Stimulated activated CD8-positive, alpha-beta memory T cell treated with anti-CD3 and anti-CD28 coated beads, Interleukin-4, amount 100 ng/mL, for 48 hours (primary cell): ENCODE measurements around the gene CDK6.
"Not testable (repeated sequence)": the region's sequence is repeated elsewhere in the genome, so short reads cannot be mapped to it uniquely, and the experiment has no call there.

Experiments
- DNase-seq: peaks from one replicate; pipeline ENCODE4 v3.0.0-alpha.2; 2020

CDK6 gene

DNA sequence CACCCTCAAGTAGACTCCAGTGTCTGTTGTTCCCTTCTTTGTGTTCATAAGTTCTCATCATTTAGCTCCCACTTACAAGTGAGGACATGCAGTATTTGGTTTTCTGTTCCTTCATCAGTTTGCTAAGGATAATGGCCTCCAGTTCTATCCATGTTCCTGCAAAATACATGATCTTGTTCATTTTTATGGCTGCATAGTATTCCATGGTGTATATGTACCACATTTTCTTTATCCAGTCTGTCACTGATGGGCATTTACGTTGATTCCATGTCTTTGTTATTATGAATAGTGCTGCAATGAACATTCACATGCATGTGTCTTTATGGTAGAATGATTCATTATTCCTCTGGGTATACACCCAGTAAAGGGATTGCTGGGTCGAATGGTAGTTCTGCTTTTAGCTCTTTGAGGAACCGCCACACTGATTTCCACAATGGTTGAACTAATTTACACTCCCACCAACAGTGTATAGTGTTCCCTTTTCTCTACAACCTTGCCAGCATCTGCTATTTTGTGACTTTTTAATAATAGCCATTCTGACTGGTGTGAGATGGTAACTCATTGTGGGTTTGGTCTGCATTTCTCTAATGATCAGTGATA is 79.0 kb downstream of the CDK6 start:
- not testable (repeated sequence) for DNase-seq

DNA sequence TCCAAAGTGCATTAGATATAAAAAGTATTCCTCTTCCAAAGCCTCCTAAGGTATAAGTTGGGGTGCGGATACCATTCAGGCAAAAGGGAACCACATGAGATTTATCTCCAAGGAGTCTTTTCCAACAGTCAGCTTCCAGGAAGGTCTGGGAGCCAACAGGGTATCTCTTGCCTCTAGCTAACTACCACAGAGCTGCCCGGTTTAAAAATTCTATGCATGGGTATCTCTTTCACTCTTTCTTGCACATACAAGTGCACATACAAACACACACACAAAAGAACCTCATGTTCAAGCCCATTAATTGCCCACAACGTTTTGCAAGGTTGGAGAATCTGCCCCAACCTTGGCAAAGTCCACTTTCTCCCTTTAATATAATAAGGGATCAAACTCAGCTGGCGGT is 80.7 kb downstream of the CDK6 start:
- DNase-seq: no peak

DNA sequence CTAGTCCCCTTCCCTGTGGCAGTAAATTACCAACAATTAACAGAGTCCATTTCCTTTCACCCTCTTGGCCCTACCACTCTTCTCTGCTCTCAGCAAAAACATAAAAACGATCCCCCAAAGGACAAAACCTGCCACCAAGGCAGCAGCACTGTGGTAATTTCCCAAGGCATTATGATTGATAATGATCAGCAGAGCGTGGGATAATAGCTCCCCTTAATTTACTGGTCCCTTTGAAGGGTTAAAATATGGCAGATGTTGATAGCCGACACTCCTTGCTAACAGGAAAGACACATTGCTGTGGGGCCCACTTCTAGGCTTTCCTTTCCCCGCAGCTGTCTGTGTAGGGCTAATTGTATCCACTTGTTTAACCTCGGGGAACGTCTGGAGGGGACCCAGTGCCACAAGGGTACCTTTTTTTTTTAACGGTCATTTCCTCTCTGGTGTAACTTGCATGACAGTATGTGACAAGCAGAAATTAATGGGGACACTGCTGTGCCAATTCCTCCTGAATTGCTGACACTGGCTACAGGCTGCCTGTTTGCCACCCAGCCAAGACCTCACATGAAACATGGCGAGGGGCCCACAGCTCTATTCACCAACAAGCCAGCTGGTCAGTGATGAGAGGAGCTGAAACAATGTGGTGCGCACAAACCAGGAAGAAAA is 81.3 kb downstream of the CDK6 start:
- no peak for DNase-seq

DNA sequence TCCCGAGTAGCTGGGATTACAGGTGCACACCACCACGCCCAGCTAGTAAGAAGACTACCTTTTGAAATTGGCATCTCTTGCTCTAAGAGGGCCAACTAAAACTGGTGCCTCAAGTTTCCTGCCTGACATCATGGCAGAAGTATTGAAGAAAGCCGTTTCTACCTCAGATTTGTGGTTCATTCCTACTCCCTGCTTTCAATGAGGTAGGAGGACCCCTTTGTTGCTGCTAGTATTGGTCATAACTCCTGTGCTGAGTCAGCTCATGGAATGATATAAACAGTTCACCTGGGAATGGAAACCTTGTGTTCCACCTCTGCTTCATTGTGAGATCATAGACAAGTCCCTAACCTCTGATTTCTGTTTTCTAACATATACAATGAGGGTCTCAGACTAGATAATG is 82.8 kb downstream of the CDK6 start:
- no peak for DNase-seq

DNA sequence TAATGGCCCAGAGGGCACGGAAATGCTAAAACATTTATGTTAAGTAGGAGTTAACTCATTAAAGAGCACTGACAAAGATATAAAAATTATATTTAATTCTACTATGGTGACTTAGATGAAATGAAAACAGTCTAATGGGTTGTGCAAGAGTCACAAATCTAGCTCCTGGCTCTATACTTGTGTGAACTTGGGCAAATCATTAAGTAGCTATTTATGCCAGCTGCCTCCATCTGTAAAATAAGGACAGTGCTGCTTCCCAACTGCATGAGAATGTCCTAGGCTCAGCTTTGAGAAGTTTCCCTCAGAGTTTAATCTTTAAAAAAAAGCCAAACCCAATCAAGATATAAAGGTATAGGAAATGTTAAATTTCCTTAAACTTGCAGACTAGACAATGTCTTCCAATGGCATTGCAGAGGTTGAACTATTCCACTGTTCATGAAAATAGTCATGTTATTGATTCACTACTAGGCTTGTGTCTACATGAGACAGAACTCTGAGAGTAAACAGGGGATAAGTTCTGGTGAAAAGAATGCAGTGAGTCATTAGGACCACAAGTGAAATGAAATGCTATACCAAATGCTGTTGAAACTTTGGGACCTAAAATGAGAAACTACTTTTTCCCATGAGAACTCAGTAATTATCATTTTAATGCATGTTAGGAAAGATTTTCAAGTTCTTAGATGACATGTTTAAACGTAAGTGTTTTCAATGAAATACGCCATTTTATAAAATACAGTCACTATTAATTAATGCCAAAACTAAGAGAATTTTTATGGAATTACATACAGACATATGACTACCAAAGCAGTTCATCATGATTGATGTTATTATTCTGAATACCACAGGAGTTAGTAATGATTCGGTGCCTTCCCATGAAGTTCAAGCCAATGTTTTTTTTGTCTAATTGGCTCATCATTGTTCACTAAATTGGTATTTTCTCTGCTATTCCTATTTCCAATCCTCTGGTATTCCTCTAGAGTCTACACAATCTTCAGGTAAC is 84.2 kb downstream of the CDK6 start:
- no peak for DNase-seq

DNA sequence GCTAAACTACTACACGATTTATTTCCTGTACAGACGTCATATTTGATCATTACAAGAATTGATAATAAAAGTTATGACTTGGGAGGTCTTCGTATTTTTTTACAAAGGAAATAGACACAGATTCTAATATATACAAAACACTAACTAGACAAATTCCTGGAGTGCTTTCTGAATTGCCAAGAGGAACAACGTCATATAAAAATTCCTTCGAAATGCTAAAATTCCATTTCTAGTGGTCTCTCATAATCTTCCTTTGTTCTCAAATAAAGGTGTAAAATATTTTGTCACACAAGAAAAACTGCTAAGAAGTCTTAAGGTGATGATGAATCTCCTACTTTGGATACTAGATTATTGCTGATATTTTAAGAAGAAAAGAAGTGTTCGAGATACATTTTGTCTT is 85.4 kb downstream of the CDK6 start:
- DNase-seq: no peak

DNA sequence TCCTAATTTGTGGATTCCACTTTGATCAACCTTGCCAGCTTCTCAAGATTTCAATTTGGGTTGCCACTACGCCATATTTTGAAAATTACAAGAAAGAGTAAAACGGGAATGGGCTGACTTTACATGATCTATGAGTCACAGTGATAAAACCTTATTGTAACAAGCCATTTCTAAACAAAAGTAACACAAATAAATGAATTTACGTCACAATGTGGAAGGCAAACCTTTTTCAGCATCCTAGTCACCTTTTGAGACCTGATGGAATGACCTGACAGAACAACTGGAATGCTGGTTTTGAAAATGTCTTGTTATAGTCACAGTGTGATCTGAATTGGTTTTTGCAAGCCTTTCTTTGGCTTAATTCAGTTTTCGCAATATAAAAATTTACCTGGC is 85.9 kb downstream of the CDK6 start:
- DNase-seq: no peak

DNA sequence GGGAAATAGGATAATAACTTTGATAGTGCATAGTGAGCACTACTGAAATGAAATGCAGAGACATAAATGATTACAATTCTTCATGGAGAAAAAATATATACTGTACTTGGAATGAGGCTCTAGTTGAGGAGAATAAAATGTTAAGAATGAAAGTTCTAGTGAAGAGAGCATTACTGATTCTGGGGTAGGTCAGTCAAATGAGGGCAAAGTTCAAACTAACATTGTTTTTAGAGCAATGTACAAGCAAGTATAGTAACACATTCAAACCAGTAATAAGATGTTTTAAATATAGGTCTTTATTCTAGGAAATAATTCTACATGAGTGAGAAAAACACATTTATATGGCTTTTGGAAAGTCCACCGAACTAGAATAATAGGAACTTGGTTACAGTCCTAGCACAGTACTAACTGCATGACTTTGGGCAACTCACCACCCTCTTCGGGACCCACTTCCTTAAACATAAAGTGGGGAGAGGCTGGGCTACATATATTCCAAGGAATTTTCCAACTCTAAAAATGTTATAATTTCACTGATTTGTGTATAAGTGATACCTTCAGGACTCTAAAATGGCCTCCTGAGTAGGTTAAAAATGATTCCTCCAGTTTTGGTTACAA is 86.4 kb downstream of the CDK6 start:
- no peak for DNase-seq

DNA sequence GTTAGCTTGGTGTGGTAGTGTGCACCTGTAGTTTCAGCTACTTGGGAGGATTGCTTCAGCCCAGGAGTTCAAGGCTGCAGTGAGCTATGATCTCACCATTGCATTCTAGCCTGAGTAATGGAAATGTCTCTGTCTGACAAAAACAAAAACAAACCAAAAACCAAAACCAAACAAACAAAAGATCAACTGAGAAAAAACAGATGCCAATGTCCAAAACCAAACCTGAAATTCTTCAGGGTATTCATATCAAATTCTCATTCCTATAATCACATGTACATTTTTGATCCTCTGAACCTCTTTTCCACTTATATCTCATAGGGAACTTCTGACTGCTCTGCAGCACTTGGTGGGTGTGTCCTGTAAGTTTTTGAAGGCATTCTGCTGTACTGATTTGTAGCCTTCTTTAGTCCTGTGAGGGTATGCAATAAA is 87.0 kb downstream of the CDK6 start:
- DNase-seq: no peak

DNA sequence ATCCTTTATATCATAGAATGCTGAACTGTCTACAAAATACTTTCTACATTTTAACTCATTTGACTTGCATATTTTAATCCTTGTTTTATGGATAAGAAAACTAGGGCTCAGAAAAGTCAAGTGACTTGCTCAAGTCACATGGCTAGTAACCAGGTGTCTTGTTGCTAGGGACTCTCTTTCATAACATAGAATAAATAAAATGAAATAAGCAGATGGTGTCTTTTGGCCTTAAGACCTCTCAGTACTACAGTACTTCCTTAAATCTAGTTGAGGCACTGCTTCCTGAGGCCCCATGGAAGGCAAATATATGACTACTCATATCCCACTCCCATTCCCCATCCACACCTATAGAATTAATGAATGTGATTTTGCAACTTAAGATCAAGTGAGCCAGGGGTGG is 87.9 kb downstream of the CDK6 start:
- no peak for DNase-seq

DNA sequence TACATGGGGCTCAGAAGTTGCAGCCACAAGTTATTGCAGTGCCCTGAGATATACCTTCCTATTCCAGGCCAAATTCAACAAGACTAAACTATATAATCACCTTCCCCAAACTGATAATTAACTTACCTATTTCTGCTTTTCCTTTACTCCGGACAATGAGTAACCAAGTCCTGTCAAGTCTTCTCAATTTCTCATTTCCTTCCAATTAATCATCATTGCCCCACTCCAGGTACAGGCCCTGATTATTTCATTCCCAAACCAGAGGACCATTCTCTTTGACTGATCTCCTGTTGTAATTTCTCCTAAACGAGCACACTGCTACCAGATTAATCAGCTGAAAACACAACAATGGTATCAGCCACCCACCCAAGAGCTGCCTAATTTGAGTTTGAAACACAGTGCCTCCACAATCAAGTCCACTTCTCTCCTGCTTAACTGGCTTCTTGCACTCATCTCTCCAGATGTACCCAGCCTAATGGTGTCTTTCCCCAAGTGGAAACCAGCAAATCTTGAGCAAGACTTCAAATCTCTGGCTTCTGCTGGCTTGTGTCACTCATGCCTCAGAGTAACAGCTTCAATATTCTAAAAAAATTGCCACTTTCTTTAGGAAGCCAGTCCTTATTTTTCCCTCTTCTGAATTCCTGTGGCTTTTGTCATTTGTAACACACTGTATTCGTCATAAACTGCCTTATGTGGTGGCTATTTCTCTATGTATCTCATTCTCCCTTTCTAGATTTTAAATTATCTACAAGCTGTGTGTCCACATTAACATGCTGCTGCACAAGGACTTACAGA is 89.1 kb downstream of the CDK6 start:
- DNase-seq: no peak

DNA sequence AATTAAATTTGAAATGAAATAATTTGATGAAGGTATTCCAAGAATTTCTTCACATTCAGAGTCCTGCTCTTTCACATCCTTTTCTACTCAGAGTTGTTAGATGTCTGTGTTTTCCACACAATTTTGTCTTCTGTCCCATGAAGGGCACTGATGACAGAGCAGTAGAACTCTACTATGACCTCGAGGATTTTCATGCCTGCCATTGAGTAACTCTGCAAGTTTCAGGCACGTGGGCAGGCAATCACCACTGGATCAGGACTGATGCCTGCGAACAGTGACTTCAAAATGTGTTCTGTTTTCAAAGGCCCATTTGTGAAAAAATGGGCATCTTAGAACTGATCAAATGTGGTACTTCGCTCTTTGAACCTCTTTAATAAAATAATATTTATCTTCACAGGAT is 91.1 kb downstream of the CDK6 start:
- DNase-seq: no peak

DNA sequence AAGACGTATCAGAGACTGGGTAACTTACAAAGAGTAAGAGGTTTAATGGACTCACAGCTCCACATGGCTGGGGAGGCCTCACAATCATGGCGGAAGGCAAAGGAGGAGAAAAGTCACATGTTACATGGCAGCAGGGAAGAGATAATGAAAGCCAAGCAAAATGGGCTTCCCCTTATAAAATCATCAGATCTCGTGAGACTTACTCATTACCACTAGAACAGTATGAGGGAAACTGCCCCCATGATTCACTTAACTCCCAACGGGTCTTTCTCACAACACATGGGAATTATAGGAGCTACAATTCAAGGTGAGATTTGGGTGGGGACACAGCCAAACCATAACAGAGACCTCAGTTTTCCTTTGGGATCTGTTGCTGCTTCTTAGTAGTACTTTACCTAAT is 92.2 kb downstream of the CDK6 start:
- DNase-seq: not testable (repeated sequence)

DNA sequence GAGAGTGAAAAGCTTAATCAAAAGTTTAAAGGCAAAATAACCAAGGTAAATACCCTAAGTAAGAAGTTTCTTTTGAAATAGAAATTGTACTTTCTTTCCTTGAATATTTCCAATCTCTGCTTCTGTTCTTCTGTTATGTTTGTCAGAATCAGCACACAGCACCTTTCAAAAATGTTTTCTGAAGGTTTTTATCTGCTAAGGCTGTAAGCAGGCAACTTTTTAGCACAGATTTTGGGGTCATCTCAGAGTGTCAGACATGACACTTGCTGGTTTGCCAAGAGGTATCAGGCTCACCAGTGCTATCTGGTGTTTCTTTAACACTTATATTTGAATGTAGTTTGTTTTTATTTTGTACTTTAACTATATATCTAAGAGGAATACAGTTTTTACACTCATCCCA is 94.2 kb downstream of the CDK6 start:
- no peak for DNase-seq

DNA sequence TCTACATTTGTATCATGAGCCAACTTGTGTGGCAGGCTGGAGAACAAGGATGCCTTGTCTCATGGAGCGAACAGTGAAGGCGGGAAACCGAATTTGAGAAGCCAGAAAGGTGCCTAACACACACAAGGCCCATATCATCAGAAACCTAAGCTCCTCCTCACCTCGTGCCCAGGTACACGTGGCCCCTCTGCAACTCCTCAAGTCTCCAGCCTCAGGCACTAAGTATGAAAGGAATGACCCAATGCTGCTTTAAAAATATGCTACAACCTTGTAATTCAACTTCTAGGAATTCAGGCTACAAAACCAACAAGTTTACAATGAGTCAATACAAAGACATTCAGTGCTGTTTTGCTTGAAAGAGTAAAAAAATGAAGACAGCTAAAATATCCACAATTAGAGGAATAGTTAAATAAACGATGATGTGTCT is 95.7 kb downstream of the CDK6 start:
- DNase-seq: no peak

DNA sequence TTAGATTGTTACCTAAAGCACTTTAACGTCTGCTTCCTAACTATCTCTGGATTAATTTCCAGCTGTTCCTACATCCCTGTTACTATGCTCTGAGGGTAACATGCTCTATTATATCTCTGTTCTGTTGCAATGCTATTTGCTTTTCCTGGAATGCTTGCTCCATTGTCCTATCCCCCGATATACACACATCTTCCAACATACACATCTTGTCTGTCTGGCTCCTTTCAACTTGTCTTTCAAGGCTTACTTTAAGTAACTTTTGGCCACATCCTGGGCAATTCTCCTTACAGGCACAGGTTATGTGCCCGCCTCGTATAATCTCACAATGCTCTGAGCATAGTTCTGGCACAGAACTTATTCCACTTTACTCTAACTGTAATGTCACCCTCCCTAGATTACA is 96.2 kb downstream of the CDK6 start:
- DNase-seq: no peak

DNA sequence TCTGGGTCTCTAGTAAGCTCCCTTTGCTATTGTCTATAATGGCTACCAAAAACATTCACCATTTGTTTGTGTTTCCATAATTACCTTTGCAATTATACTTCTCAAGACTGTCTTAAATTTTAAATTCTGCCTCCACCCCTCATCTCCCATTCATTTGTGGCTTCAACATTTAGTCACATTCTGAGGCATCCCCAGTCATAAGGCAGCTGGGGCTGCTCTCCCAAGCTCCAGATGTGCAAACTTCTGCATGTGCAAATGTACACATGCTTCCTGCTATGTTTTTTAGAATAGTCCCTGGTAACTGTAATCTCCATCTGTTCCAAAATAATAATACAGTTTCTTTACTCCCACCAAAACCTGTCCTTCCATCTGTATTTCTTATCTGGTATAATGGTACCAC is 97.3 kb downstream of the CDK6 start:
- DNase-seq: no peak

DNA sequence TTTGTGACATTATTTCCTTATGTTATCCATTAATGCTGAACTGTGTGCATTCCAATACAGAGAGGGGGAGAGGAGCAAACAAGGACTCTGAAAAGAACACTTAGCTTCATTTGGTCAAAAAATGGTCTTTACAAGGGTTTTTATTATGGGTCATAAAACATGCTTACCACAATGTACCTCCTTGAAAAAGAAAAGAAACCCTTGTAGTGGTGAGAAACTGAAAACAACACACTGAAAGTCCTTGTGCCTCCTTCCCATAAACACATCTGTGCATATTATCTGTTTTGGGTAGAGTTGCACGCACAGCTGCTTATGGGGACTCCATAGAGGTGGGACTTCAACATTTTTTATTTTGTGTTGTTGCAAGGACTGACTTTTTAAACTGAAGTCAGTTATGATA is 98.7 kb downstream of the CDK6 start:
- DNase-seq: no peak

DNA sequence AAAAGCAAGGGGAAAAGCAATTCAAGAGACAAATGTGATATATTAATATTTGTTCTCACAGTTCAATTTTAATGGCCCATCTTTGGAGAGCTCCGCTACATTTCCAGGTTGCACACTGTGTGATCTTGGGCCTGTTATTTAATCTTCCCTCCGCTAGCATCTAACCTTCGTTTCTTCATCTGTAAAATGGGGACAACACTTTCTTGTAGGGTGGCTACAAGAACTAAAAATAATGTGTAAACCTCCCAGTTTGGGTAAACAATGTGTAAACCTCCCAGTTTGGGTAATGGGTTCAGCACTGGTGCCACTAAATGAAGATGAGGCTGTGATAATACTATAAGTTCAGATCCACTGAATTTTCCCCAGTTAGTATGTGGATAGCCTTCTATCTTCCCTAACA is 99.5 kb downstream of the CDK6 start:
- no peak for DNase-seq

DNA sequence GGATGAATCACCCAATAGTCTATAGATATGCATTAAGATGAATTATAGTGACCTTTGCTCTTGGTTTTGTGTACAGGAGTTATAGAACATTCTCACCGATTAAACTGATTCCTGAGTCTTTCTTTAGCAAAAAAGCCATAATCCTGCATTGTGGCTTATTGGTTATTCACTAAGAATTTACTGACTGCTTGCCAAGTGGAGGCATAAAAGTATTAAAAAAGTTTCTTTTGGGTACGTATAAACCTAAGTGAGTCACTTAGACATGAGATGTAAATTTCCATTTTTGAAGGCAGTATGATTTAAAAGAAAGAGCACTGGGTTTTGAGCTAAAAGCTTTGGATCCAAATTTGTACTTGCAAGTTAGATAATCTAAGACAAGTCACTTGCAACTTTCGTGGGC is 100.7 kb downstream of the CDK6 start:
- DNase-seq: no peak

DNA sequence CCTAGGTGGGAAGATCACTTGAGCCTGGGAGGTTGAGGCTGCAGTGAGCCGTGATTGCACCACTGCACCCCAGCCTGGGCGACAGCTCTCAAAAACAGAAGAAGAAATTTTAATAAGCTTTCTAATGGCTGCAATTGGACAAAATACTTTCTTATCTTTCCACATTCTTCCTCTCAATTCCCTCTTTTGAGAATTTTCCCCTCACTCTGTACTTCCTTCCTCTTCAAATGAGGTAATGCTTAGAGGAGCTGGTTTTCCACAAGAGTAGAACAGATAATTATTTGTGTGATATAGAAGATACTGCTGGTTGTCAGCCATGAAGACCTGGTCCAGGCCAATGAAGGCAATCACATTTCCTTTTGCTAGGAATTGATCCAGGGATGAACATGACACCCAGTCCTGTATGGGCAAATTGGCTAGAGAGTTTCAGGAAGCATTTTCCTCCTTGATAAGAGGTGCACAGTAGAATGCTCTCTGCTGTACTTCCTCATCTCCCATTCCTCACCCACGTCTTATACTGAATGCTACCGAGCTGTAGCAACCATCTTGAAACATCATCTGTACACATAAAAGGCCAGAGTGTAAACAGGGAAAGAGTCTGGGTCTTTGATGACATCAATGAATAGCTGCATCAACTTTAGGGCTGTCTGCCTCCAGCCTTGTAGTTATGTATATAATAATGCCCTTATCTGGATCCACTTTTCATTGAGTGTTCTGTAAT is 103.9 kb downstream of the CDK6 start:
- no peak for DNase-seq
